IMR-90 (cell line): ENCODE results near the gene MYH9.

ENCODE experiments used
- BHLHE40 ChIP-seq: fragments of 150-350 bp; IDR thresholded peaks from 2 replicates; pipeline ENCODE4 v1.6.1; 2016; ENCODE audit warnings: mild to moderate bottlenecking, low read depth, low read length
- CEBPB ChIP-seq: IDR thresholded peaks from 2 replicates; pipeline ENCODE4 v1.6.1; 2012; ENCODE audit warnings: low read depth, low read length, improper control_type of control experiment
- CHD1 ChIP-seq: IDR thresholded peaks from 2 replicates; pipeline ENCODE4 v1.6.1; 2012; ENCODE audit warnings: low read depth, low read length, improper control_type of control experiment
- CTCF ChIP-seq: conservative IDR thresholded peaks from 2 replicates; pipeline ENCODE4 v1.5.1; 2012; ENCODE audit warnings: mild to moderate bottlenecking, low read depth, low read length, improper control_type of control experiment
- FOS ChIP-seq: fragments of 150-350 bp; IDR thresholded peaks from 2 replicates; pipeline ENCODE4 v1.6.1; 2016; ENCODE audit warnings: low read depth, low read length
- MAFK ChIP-seq: IDR thresholded peaks from 2 replicates; pipeline ENCODE4 v1.6.1; 2012; ENCODE audit warnings: low read depth, low read length, improper control_type of control experiment
- MAZ ChIP-seq: IDR thresholded peaks from 2 replicates; pipeline ENCODE4 v1.6.1; 2012; ENCODE audit warnings: low read depth, mild to moderate bottlenecking, low read length, improper control_type of control experiment, moderate library complexity, borderline replicate concordance
- MXI1 ChIP-seq: IDR thresholded peaks from 2 replicates; pipeline ENCODE4 v1.6.1; 2012; ENCODE audit warnings: low read depth, mild to moderate bottlenecking, low read length, moderate library complexity, borderline replicate concordance
- POLR2A ChIP-seq: IDR thresholded peaks from 2 replicates; pipeline ENCODE4 v1.6.1; 2012; ENCODE audit warnings: mild to moderate bottlenecking, low read depth, low read length
- RAD21 ChIP-seq: IDR thresholded peaks from 2 replicates; pipeline ENCODE4 v1.6.1; 2012; ENCODE audit warnings: low read length, improper control_type of control experiment
- RCOR1 ChIP-seq: IDR thresholded peaks from 2 replicates; pipeline ENCODE4 v1.6.1; 2012; ENCODE audit warnings: mild to moderate bottlenecking, low read length, improper control_type of control experiment; ENCODE audit not compliant: insufficient replicate concordance
- RFX5 ChIP-seq: IDR thresholded peaks from 2 replicates; pipeline ENCODE4 v1.8.0; 2012; ENCODE audit warnings: low read depth, mild to moderate bottlenecking, low read length, moderate library complexity
- SMC3 ChIP-seq: fragments of 150-350 bp; IDR thresholded peaks from 2 replicates; pipeline ENCODE4 v1.6.1; 2016; ENCODE audit warnings: low read depth, mild to moderate bottlenecking, antibody characterized with exemption, low read length, moderate library complexity

GRCh38 chr22:36365020-36365411 lies 22.8 kb downstream of the MYH9 start:
- TF ChIP-seq CTCF: no peak
- no peak for TF ChIP-seq RFX5
- peak; percentile 63; the same call in 1 of the 2 replicates for TF ChIP-seq POLR2A
- TF ChIP-seq SMC3: no peak
- peak; percentile 45 for TF ChIP-seq RCOR1
- TF ChIP-seq RAD21: no peak
- TF ChIP-seq MXI1: 0 out of 2 replicates have a peak, but pooled peaks have one; percentile 12
- no peak for TF ChIP-seq CHD1
- no peak for TF ChIP-seq MAFK
- peak; percentile 91 for TF ChIP-seq FOS
- TF ChIP-seq BHLHE40: 0 out of 2 replicates have a peak, but pooled peaks have one; percentile 27
- TF ChIP-seq CEBPB: no peak
- peak; percentile 59; the same call in 1 of the 2 replicates for TF ChIP-seq MAZ
